AG04449 (cell line): ENCODE results near the gene EXOC2.

Experiments used
- CTCF ChIA-PET: fragments of 350-600 bp; formaldehyde crosslinking; extraction: SDS; loops from one replicate; lab custom pipeline; 2021; ENCODE audit warnings: antibody characterized with exemption; lab: Yijun Ruan, JAX
- POLR2A ChIA-PET: fragments of 400-600, 350-600 bp; formaldehyde crosslinking; extraction: SDS; loops from one replicate; lab custom pipeline; 2020; ENCODE audit warnings: antibody characterized with exemption, inconsistent platforms; lab: Yijun Ruan, JAX
- DNase-seq: peaks from one replicate; pipeline ENCODE4 v3.0.0-alpha.2; 2010; ENCODE audit warnings: low read depth, low spot score
- H3K4me3 ChIP-seq: 2 replicates; pipeline ENCODE4 v1.5.1; 2011; ENCODE audit warnings: low read depth, mild to moderate bottlenecking, control low read depth, low read length
- TF ChIP-seq, protein P1 (sequence below): IDR thresholded peaks from one replicate; pipeline ENCODE4 v1.5.1; 2011; ENCODE audit warnings: mild to moderate bottlenecking, moderate library complexity, low read length, control low read depth, inconsistent platforms; ENCODE audit not compliant: insufficient read depth; ENCODE audit errors: missing control alignments

Gene EXOC2

DNA sequence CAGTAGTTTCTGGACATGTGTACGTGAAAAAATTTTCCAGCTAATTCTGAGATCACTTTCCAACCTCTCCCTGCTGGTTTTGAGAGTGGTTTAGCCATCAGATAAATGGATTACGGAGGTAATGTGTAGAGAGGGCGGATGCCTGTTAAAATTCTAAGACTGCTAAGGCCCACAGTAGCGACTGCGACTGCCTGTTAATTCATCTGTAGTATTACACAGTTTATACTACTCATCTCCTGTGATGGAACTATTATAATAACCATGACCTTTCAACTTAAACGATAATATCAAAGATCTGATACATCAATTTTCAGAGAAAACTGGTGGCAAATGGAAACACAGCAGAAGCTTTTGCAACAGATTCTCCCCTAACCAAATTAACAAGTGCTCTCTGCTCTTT lies 199.1 kb downstream of the EXOC2 start:
- TF ChIP-seq, protein P1, sequence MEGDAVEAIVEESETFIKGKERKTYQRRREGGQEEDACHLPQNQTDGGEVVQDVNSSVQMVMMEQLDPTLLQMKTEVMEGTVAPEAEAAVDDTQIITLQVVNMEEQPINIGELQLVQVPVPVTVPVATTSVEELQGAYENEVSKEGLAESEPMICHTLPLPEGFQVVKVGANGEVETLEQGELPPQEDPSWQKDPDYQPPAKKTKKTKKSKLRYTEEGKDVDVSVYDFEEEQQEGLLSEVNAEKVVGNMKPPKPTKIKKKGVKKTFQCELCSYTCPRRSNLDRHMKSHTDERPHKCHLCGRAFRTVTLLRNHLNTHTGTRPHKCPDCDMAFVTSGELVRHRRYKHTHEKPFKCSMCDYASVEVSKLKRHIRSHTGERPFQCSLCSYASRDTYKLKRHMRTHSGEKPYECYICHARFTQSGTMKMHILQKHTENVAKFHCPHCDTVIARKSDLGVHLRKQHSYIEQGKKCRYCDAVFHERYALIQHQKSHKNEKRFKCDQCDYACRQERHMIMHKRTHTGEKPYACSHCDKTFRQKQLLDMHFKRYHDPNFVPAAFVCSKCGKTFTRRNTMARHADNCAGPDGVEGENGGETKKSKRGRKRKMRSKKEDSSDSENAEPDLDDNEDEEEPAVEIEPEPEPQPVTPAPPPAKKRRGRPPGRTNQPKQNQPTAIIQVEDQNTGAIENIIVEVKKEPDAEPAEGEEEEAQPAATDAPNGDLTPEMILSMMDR: no peak
- ChIA-PET CTCF (no interaction called here), POLR2A (no interaction called here)
- no peak for DNase-seq
- no peak overlapping the region for H3K4me3 ChIP-seq

DNA sequence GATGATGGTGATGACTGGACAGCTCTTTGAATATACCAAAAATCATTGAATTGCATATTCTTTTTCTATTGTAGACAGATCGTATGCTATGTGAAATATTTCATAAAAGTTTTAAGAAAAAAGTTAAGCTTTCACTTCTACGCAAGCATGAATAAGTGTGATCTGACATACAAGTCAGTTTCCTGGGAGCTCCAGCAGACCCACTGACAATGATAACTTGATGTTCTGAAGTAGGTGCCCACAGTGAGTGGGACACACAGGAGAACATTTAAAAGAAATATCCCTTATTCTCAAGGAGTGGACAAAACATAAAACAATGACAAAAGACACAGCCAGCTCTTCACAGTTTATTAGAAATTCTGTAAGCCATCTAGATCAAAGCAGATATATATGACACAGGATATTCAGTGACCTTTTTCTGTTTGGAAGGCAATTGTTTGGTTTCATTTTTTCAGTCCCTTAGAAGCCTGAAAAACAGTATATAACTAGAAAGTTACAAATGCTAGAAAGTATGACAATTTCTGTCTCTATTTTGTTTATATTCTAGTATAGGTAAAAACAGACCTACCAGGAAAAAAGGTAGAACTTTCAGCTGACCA lies 200.0 kb downstream of the EXOC2 start:
- TF ChIP-seq, protein P1: no peak
- POLR2A ChIA-PET: no interaction called here
- no peak overlapping the region for H3K4me3 ChIP-seq
- CTCF ChIA-PET: no interaction called here
- DNase-seq: no peak

DNA sequence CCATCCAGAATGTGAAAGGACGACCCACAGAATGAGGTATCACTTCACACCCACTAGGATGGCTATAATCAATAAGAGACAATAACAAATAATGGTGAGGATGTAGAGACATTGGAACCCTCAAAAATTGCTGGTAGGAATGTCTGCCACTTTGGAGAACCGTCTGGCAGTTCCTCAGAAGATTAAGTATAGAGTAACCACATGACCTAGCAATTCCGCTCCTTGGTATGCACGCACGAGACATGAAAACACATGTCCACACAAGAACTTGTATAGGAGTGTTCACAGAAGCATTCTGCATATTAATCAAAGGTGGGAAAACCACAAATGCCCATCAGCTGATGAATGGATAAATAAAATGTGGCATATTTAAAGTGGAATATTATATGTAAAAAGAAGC lies 200.8 kb downstream of the EXOC2 start:
- CTCF ChIA-PET: no interaction called here
- H3K4me3 ChIP-seq: no peak overlapping the region
- TF ChIP-seq, protein P1: no peak
- POLR2A ChIA-PET: no interaction called here
- no peak for DNase-seq

DNA sequence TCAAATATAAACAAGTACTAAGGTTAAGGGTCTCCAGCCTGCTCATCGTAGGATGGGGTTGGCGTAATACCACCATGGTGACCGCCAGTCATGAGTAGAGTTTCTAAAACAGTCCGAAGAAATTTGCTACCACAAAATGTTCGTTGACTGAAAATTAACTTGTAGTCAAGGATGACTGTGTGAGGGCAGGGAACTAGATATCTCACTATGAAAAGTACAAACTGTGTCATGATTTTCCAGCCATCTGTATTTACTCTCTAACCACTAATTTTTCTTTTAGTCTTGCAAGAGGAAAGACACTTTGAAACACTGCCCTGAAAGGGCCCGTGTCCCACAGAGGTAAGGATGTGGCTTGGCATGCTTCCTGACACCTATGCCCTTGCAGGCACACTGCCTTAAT lies 201.7 kb downstream of the EXOC2 start:
- ChIA-PET CTCF (no interaction called here), POLR2A (no interaction called here)
- DNase-seq: no peak
- H3K4me3 ChIP-seq: no peak overlapping the region
- TF ChIP-seq, protein P1: no peak

DNA sequence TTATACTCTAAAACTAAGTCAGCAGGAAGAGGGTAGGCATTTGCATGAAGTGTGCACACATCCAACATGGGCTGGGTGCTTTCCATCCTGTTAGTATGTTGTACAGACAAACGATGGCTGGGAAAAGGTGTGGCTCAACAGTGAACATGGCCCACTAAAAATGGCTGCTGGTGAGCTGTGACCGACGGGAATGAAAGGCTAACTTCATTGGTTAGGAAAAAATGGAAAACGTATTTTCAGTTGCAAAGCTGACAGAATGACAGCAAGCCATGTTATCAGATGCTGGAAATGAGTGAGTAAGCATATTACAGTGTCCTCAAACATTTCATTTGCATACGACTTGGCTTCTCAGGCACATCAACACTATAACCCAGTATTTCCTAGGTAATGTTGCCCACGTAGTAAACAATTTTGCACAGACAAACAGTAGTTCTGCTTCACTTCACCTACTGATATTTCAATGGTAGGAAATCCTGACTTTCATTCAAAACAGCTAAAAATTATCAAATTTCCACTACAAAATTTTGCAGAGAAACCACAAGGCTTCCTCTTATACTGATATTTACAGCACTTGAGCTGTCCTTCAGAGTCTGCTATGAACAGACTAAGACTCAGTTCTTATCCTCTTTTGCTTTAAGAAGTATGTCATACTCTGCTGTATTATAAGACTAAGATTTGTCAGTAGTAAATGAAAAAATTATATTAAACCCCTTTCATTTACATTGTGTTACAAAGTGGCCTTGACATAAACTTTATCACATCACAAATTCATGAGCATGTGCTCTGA lies 202.5 kb downstream of the EXOC2 start:
- ChIA-PET POLR2A (no interaction called here), CTCF (no interaction called here)
- no peak for DNase-seq
- no peak overlapping the region for H3K4me3 ChIP-seq
- TF ChIP-seq, protein P1: no peak

DNA sequence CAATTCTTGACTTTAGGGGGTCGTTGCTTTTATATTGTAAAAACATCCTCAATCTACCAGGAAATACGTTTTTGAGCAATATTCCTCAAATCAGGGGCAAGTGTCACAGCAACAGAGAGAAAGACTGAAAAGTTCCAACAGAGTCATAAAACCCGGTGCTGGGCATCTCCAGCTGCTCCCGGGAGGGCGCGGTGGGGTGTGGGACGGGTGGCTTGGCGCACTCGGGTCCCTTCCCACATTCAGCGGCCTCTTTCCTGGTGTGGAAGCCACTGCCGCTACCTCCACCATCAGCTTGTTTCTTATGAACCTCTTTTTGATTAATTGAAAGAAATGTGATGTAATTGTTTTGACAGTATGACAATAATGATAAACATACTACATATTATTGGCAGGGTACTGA lies 203.2 kb downstream of the EXOC2 start:
- CTCF ChIA-PET: no interaction called here
- TF ChIP-seq, protein P1: no peak
- POLR2A ChIA-PET: no interaction called here
- H3K4me3 ChIP-seq: no peak overlapping the region
- DNase-seq: no peak
